ENCODE measurements around the gene PSMA5.

- TF ChIP-seq POLR2A (IDR thresholded peaks at IDR 0.05; ENCODE audit: low read depth, low read length) = no peak
- TF ChIP-seq POLR2AphosphoS5 (IDR thresholded peaks at IDR 0.05; ENCODE audit: low read depth, low read length) = no peak
- TF ChIP-seq TAF1 (IDR thresholded peaks at IDR 0.05; ENCODE audit: low read depth, low read length) = no peak
Measured at GRCh38 chr1:109350655-109351054, 75.6 kb downstream of the PSMA5 start.

Measured in GM12891 (cell line).